NOMO-1 treated with DMSO at 0.1 percent for 48 hours (cell line): ENCODE measurements around the gene FANCD2.
"Not testable (repeated sequence)": the region's sequence is repeated elsewhere in the genome, so short reads cannot be mapped to it uniquely, and the experiment has no call there.

Experiments
- DNase-seq: peaks from one replicate; lab custom pipeline; 2025; ENCODE audit not compliant: unreplicated experiment; lab: John Stamatoyannopoulos, UW

FANCD2 gene

DNA sequence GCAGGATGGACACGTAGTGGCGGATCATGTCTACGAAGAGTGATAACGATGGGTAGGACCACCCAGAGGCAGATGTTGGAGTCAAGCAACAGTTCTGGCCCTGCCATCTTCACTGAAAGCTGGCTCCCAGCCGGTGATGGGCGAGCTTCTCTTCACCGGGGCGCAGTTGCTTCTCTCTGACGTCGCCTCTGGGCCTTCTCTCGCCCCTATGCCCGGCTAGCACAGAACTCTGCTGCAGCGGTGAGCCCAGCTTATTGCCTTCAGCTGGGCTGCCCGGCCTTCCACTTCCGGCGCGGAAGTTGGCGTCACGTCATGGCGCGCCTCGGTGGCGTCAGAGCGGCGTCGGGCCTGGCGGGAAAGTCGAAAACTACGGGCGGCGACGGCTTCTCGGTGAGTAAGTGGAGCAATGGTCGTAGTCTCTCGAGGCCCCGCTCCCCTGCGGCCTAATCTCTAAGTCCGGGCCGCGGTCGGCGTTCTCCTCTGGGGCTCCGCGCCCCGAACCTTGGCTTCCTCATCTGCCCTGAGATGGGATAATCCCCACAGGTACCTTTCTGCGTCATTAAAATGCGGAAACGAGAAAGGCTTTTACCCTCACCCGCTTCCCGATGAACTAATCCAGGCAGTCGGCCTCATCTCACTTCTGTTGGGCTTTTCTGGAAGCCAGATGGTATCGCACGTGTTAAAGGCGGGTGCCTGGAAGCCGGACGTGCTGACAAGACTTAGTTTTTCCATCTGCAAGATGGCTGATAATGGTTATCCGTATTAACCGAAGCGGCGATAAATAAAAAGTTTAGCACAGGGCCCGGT, at the start of gene FANCD2:
Gene FANCD2, plus strand, starts transcription at position 354 of the 807 bp plus-strand sequence. CDS start 2,221 bp downstream, outside the sequence.
- DNase-seq = peak; percentile 79

DNA sequence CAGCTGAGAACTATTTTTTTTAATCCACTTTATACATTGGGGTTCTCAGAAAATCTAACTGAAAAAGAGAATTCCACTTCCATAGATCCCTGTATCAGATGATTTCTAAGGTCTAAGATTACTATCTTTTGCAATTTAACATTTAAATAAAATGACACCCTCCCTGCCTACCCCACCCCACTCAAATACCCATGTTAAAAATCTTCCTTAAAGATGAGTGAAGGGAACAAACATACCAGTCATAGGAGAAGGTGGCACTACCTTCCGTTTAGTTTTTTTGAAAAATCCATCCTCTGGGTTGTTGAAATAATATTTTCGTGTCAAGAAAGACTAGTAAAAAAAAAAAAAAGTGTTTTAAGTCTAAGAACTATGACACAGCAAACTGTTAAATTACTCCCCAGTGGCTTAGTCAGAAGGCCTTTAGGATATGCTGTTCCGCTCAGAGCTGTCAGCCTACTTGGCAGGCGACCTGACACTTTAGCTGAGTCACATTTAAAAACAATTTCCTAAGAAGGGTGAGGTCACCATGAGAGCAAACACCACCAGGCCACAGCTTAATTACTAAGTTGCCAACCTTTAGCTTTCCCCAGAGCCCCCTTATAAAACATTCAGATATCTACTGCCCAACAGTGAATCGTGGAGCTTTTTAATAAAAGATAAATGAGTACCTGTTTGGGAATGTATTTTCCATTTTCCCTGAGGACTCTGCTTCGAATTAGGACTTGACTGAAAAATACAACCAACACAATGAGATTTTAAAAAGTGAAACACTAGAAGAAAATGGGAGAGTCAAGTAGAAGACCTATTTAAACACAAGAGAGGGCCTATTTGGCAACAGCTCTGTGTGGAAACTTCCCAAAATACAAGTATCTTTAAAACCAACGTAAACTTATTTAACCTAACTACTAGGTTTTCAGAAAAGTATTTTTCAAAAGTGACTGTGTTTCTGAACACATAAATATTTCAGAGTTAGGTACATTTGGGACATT, 49.2 kb upstream of the FANCD2 start:
- DNase-seq = peak; percentile 99

DNA sequence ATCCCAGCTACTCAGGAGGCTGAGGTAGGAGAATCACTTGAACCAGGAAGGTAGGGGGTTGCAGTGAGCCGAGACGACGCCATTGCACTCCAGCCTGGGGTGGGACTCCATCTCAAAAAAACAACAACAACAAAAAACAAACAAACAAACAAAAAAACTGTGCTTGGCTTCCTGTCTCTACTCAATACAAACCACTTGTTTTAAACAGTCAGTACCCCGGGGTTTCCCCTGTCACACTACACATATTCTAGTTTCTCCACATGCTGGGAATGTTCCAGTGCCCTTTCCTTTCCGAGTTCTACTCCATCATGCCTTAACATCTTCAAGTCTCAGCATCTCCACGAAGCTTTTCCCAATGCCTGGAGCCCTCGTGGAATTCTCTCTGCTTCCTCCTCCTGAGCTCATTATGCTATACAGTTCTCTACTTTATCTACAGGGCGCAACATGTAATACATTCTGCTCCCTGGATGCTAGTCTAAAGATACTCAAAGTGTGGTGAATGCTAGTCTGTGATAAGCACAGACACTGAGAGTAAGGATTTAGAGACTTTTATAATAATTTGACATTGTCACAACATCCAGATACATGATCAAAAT, 47.4 kb upstream of the FANCD2 start:
- DNase-seq = no peak

- no peak for DNase-seq
These were observed 46.0 kb upstream of the FANCD2 start for GRCh38 chr3:9980251-9980650.

DNA sequence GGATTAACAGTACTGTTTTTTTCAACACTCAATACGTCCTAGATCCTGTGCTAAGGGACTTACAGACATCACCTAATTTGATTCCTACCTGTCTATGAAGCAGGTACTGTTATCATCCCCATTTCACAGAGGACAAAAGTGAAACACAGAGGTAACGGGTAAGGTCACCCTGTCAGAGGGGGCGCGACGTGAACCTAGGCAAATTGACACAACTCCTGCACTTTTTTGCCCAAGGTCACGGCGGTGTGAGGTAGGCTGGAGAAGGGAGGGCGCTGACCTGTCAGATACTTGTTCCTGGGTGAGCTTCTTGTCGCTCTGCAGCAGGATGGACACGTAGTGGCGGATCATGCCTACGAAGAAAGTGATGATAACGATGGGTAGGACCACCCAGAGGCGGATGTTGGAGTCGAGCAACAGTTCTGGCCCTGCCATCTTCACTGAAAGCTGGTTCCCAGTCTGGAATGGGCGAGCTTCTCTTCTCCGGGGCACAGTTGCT, 40.0 kb upstream of the FANCD2 start:
- DNase-seq = peak; percentile 43

- DNase-seq = no peak
These were observed 32.0 kb upstream of the FANCD2 start for GRCh38 chr3:9994086-9994844.

DNA sequence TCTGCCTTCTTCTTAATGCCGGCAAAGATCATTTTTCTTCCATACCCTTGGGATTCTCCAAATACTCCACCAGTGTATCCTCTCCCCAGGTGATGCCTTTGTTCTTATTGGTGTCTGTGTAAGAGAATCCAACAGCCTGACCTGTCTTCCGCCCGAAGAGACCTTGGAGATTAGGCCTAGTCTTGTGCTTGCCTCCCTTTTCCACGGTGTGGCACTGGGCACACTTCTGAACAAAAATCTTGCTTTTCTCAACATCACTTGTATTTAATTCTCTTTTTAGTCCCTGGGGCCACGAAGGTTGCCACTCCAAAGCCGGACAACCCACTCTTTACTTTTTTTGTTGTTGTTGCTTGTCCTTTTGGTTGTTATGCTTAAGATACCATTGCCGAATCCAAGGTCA, 25.6 kb upstream of the FANCD2 start:
- no peak for DNase-seq

GRCh38 chr3:10002951-10003350, 23.3 kb upstream of the FANCD2 start:
- DNase-seq = no peak

- no peak for DNase-seq
These were observed 21.7 kb upstream of the FANCD2 start for GRCh38 chr3:10004506-10004905.

- no peak for DNase-seq
These were observed 21.2 kb upstream of the FANCD2 start for GRCh38 chr3:10004960-10005564.

DNA sequence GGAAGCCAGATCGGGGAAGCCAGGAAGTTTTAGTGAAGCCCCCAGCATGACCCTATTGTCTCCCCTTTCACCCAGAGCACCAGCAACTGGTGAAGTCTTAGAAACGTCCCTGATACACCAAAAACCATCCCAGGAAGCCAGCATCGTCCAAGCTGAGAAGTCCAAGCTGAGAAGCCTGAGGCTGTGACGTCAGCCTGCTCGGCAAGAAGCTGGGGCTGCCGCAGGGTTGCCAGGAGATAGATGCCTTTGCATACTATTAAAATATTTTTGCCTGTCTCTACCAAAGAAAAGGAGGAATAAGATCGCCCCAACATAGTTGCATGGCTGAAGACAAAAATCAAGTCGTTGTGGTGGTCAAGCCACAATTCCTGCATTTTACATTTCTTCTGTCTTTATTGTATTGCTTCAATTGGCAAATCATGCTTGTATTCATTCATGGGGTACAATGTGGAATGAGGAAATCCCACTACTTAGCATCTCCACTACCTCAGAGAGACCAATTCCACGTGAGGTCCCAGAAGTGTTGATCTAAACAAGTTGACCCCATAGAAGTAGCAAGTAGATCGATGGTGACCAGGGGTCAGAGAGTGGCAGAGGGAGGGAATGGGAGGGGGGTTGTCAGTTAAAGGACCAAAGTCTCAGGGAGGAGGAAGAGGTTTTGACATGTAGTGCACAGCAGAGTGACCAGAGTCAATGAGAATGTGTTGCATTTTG, 20.0 kb upstream of the FANCD2 start:
- DNase-seq = no peak

DNA sequence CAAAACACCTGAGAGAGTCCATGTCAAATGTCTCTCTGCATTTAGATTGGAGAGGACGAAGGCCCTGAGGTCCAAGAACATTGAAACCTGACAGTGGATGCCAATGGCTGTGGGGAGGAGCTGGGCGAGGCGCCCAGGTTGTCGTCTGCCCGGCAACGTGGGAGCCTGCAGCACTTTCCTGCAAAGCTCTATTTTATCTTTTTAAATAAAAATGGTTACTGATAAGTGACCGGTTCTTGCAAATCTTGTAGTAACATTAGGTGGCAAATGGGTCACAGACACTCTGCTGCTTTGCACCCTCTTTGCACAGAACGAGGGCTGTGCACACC, 19.5 kb upstream of the FANCD2 start:
- DNase-seq = no peak

GRCh38 chr3:10007126-10007782, 19.0 kb upstream of the FANCD2 start:
- DNase-seq = no peak

DNA sequence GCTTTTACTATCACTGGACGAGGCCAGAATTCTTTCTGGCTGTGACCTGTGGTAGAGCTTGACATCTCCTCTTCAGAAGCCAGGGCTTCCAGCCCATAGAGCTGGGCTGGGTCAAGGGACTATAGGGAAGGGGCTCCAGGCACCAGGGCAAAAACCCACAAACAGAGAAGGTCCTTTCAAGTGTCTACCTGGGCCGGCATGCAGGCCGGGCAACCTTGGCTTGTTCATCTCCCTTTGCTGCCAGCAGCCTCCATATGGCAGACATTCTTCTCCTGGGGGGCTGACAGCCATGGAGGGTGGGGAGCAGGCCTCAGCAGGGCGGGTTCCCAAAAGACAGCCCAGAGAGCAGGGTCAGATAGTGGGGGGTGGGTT, 18.0 kb upstream of the FANCD2 start:
- not testable (repeated sequence) for DNase-seq

DNA sequence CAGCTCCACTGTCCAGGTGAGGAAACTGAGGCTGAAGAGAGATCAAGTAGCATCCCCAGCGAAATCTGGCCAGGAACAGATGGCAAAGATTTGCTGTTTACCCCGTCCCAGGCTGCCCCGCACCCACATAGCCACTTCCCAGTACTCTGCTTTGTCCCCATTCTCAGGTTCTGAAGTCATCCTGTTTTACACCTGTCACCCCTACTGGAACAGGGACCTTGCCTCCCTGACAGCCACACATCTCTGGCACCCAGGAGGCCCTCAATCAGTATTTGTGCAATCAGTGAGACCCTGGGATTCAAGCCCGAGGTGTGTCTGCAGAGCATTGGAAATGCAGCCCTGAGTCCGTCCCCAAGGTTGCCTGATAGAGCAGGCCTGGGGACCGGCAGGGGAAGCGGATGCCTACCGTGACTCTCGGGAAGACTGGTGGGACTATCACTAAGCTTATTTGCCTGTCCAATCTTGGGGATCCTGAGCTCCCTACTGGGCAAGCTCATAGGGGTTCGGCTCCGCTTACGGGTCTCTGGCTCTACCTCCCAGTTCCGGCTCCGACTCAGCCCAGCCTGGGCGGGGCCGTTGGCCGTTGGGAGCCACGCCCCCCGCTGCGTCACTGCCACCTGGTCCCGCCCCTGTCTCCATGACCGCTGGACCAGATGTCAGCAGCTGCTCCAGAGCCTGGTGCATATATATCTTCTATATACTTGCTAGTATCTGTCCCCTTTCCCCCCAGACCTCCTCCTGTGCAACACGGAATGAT, 17.5 kb upstream of the FANCD2 start:
- peak; percentile 43 for DNase-seq

GRCh38 chr3:10010421-10010877, 15.8 kb upstream of the FANCD2 start:
- DNase-seq = no peak

DNA sequence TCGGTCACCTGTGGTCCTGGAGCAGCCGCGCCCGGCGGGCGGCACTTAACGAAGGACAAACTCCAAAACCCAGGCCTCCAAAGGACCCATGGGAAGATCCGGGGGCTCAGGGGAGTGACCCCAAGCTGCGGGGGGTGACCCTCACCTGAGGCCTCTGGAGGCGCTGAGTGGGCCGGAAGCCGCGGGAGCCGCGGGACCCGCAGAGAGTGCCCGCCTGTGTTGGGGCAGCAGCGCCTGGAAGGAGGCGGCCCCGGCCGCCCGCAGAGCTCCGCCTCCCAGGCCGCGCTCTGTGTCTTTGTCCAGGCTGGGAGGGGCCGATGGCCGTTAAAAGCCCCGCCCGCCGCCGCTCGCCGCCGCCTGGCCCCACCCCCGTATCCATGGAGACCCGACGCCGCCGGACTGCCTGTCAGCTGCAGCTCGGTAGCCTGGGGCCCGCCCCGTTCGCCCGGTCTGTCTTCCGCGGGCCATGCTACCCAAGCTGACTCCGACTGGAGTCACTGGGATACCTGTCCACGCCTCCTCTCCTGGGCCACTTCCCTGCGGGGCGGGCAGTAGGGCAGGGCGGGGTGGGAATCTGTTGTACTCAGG, 15.3 kb upstream of the FANCD2 start:
- peak; percentile 90 for DNase-seq

DNA sequence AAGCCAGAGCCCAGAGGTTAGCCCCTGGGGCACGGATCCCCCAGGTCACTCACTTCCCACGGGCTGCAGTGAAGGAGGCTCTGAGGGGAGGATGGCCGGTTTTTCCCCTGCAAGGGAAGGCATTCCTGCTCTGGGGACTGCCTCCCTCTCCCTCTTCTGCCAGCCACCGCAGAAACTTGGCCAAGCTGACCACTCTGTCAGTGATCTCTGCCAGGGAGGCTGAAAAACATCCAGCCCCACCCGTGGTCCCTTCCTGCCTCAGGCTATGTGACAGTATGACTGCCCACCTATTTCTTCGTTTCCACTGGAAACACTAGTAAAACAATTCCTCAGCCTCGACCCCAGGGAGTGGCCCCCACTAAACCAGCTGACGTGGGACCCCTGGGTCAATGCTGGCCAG, 14.6 kb upstream of the FANCD2 start:
- no peak for DNase-seq
